RWPE2 (cell line): ENCODE results near the gene SLC5A5.

Source experiments
- ATAC-seq: fragments of 200-7000 bp; cut with Tn5 transposase; 3 replicates; pipeline ENCODE4 v1.9.1; 2021; ENCODE audit warnings: low read depth
- DNase-seq: peaks from one replicate; pipeline ENCODE4 v3.0.0-alpha.2; 2020; ENCODE audit warnings: low spot score
- H3K27ac ChIP-seq: fragments of 450-650 bp; 2 replicates; pipeline ENCODE4 v1.5.1; 2017; ENCODE audit warnings: mild to moderate bottlenecking; ENCODE audit not compliant: poor library complexity, severe bottlenecking
- H3K27me3 ChIP-seq: fragments of 250-450 bp; sonication (Bioruptor Pico); 2 replicates; pipeline ENCODE4 v1.5.1; 2021; ENCODE audit warnings: mild to moderate bottlenecking, moderate library complexity; ENCODE audit not compliant: insufficient read depth, poor library complexity, severe bottlenecking
- H3K36me3 ChIP-seq: fragments of 250-450 bp; sonication (Bioruptor Pico); 2 replicates; pipeline ENCODE4 v1.5.1; 2020; ENCODE audit warnings: low read depth, mild to moderate bottlenecking, moderate library complexity
- H3K4me1 ChIP-seq: fragments of 250-450 bp; sonication (Bioruptor Pico); 2 replicates; pipeline ENCODE4 v1.5.1; 2021; ENCODE audit warnings: mild to moderate bottlenecking, moderate library complexity; ENCODE audit not compliant: insufficient read depth, poor library complexity, severe bottlenecking
- H3K4me3 ChIP-seq: fragments of 250-450 bp; sonication (Bioruptor Pico); 2 replicates; pipeline ENCODE4 v1.5.1; 2021; ENCODE audit warnings: mild to moderate bottlenecking, moderate library complexity; ENCODE audit not compliant: severe bottlenecking
- H3K9me3 ChIP-seq: fragments of 250-450 bp; sonication (Bioruptor Pico); 2 replicates; pipeline ENCODE4 v1.5.1; 2021; ENCODE audit warnings: mild to moderate bottlenecking, moderate library complexity; ENCODE audit not compliant: severe bottlenecking
- TF ChIP-seq, protein P1 (sequence below): fragments of 450-650 bp; IDR thresholded peaks from one replicate; pipeline ENCODE4 v1.5.1; 2017; ENCODE audit warnings: mild to moderate bottlenecking, moderate library complexity; ENCODE audit not compliant: poor library complexity, severe bottlenecking

Gene SLC5A5

DNA sequence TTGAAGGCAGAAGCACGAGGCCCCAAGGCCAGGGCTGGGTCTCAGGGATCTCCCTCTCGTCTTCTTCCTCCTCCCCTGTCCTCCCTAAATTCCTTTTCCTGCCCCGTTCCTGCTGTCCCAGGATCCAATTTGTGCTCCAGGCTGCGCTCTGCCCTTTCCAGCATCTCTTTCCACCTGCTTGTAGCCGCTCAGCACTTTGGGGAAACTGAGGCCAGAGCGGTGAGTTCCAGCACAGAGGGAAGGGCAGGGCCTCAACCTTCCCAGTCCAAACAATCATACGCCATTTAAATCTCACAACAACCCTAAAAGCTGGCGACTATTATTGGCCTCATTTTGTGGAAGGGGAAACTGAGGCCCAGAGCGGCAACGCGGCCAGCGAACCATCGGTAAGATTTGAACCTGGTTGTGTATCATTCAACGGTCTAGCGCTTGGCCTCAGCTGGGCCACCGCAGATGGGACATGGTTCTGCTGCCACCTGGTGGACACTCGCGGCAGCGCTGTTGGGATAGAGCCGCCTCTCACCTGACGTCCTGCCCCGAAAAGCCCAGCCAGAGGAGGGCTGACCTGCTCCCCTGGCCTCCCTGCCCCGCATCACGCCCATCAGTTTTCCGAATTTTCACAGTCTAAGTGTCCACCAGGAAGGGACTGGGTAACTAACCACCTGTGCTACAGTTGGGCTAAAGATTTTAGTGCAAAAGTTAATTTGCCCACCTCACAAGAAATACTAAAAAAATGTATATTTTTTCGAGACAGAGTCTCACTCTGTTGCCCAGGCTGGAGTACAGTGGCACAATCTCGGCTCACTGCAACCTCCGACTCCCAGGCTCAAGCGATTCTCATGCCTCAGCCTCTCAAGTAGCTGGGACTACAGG is 16.2 kb upstream of the SLC5A5 start:
- H3K9me3 ChIP-seq: no peaks in the 10 kb centered on the region
- DNase-seq: no peak
- no peaks in the 10 kb centered on the region for H3K27me3 ChIP-seq
- TF ChIP-seq, protein P1, sequence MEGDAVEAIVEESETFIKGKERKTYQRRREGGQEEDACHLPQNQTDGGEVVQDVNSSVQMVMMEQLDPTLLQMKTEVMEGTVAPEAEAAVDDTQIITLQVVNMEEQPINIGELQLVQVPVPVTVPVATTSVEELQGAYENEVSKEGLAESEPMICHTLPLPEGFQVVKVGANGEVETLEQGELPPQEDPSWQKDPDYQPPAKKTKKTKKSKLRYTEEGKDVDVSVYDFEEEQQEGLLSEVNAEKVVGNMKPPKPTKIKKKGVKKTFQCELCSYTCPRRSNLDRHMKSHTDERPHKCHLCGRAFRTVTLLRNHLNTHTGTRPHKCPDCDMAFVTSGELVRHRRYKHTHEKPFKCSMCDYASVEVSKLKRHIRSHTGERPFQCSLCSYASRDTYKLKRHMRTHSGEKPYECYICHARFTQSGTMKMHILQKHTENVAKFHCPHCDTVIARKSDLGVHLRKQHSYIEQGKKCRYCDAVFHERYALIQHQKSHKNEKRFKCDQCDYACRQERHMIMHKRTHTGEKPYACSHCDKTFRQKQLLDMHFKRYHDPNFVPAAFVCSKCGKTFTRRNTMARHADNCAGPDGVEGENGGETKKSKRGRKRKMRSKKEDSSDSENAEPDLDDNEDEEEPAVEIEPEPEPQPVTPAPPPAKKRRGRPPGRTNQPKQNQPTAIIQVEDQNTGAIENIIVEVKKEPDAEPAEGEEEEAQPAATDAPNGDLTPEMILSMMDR: peak; percentile 95
- H3K4me3 ChIP-seq: no peak overlapping the region
- peaks cover 5% of the 10 kb centered on the region for H3K36me3 ChIP-seq
- peak; percentile 56 for ATAC-seq
- peaks cover 4% of the 10 kb centered on the region for H3K4me1 ChIP-seq
- no peak overlapping the region for H3K27ac ChIP-seq

DNA sequence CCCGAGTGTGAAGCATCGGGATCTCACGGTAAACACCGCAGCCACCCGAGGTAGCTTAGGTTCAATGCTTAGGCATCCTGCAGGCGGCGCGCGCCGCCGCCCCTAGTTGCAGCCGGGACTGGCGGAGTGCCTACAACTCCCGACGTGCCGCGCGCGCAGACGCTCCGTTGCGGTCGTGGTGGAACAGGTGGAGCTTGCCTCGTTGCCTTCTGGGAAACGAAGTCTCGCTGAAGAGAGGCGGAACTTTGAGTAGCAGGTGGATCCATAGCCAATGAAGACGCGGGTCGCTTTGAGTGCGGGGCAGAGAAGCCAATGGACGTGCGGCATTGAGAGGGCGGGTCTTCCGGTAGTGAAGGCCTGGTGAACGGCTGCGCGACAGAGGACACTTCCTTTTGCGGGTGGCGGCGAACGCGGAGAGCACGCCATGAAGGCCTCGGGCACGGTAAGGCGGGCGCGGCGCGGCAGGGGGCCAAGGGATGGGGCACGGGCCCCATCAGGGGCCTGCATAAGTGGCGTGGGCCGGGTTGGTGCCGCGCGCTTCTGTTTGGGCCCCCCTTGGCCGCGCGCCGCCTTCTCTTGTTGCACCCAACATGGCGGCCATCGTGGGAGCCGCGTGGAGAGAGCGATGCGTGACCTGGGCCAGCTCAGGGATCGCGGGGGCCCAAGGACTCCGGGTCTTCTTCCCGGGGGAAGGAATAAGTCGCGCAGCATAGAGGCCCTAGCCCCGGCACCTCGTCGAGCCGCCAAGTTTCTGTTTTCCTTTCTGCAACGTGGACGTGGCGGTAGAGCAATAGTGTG is 12.0 kb upstream of the SLC5A5 start, which contains the start of gene RPL18A:
Gene RPL18A (plus strand): TSS at position 378 of the 798 bp plus-strand sequence. CDS start 47 bp downstream, at position 425.
- Histone ChIP-seq H3K36me3 (peaks cover 47% of the 10 kb centered on the region), H3K4me1 (peaks cover 13% of the 10 kb centered on the region), H3K9me3 (no peaks in the 10 kb centered on the region), H3K27ac (peak within 1 kb of the TSS; percentile 74), H3K27me3 (no peaks in the 10 kb centered on the region), H3K4me3 (peak within 1 kb of the TSS; percentile 76)
- TF ChIP-seq, protein P1: peak; percentile 97
- DNase-seq: peak; percentile 99
- ATAC-seq: peak; percentile 84

DNA sequence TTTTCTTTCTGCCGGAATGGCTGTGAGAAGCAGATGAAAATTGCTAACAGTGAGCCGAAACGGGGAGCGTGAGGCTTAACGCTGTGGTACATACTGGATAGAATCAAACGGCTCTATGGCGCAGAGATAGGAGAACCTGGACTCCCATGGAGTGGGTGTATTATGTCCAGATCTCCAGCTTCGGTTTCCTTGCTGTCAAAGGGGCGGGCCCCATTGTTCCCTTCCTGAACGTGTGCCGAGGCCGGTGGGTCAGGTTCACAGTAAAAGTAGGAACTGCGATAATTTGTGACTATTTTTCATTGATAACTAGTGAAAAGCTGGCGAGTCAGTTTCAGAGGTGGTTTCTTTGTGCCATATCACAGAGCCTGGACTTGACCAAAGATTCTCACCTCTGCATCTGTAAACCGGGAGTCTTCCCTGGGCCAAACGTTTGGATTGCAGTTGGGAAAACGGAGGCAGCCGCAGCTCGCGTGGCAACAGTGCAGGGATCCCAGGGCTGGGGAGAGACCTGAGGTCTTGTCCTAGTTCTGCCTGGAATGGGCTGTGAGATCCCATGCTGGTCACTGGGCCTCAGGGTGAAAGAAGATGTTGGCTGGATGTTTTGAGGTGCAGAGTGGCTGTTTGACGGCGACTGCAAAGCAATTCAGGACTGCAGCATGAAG is 11.3 kb upstream of the SLC5A5 start:
- H3K9me3 ChIP-seq: no peaks in the 10 kb centered on the region
- H3K4me3 ChIP-seq: peak overlapping the region; percentile 76
- H3K4me1 ChIP-seq: peaks cover 14% of the 10 kb centered on the region
- no peak for ATAC-seq
- no peak for DNase-seq
- H3K27ac ChIP-seq: peak overlapping the region; percentile 74
- TF ChIP-seq, protein P1: no peak
- no peaks in the 10 kb centered on the region for H3K27me3 ChIP-seq
- peaks cover 49% of the 10 kb centered on the region for H3K36me3 ChIP-seq

DNA sequence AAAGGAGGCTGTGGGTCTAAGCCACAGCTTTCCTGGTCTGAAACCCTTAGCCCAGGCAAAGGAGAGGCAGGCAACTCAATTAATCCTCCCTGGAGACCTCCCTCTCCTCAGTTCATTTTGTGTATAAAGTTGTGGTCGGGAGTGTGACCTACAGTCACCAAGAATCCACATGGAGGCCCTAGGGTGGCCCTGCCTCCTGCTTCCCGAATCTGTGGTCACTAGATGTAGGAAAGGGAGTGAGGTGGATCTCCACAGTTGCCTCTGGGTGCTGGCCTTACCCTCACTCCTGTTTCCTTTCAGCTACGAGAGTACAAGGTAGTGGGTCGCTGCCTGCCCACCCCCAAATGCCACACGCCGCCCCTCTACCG is 10.8 kb upstream of the SLC5A5 start:
- H3K27ac ChIP-seq: peak overlapping the region; percentile 74
- H3K4me1 ChIP-seq: peaks cover 18% of the 10 kb centered on the region
- H3K27me3 ChIP-seq: no peaks in the 10 kb centered on the region
- DNase-seq: no peak
- H3K9me3 ChIP-seq: no peaks in the 10 kb centered on the region
- TF ChIP-seq, protein P1: no peak
- H3K36me3 ChIP-seq: peaks cover 49% of the 10 kb centered on the region
- peak overlapping the region; percentile 76 for H3K4me3 ChIP-seq
- ATAC-seq: no peak
